Mesenchymal stem cell (in vitro differentiated cells and primary cell): ENCODE measurements around the gene GAS6.

Source experiments
- DNase-seq: peaks from one replicate; pipeline ENCODE4 v3.0.0-alpha.2; 2013
- H2AFZ ChIP-seq: one replicate; pipeline ENCODE4 v1.6.1; 2013; ENCODE audit warnings: low read depth, mild to moderate bottlenecking, control low read depth, inconsistent platforms, low read length, moderate library complexity
- H2AK5ac ChIP-seq: 2 replicates; pipeline ENCODE4 v1.6.1; 2013; ENCODE audit warnings: low read length, moderate library complexity, mild to moderate bottlenecking, inconsistent platforms; ENCODE audit not compliant: severe bottlenecking
- H2BK120ac ChIP-seq: one replicate; pipeline ENCODE4 v1.6.1; 2013; ENCODE audit warnings: low read depth, mild to moderate bottlenecking, inconsistent platforms, low read length, moderate library complexity
- H2BK12ac ChIP-seq, 2 experiments: one replicate each; pipeline ENCODE4 v1.6.1; 2013; ENCODE audit warnings: inconsistent platforms in 2 of 2, low read length in 2 of 2, mild to moderate bottlenecking in 2 of 2, moderate library complexity in 2 of 2, control low read depth in 1 of 2
- H2BK15ac ChIP-seq: one replicate; pipeline ENCODE4 v1.6.1; 2013; ENCODE audit warnings: mild to moderate bottlenecking, low read depth, inconsistent platforms; ENCODE audit not compliant: poor library complexity, severe bottlenecking
- H2BK5ac ChIP-seq: 2 replicates; pipeline ENCODE4 v1.6.1; 2013; ENCODE audit warnings: low read depth, mild to moderate bottlenecking, low read length, control low read depth, inconsistent platforms; ENCODE audit not compliant: poor library complexity, severe bottlenecking
- H3K14ac ChIP-seq, 2 experiments: one replicate each; pipeline ENCODE4 v1.6.1; 2013; ENCODE audit warnings: inconsistent platforms in 2 of 2, low read length in 2 of 2, control low read depth in 1 of 2, mild to moderate bottlenecking in 1 of 2, moderate library complexity in 1 of 2
- H3K18ac ChIP-seq, 2 experiments: one replicate each; pipeline ENCODE4 v1.6.1; 2013; ENCODE audit warnings: inconsistent platforms in 2 of 2, low read length in 2 of 2, control low read depth in 1 of 2, low read depth in 1 of 2, mild to moderate bottlenecking in 1 of 2
- H3K23ac ChIP-seq, 2 experiments: one replicate each; pipeline ENCODE4 v1.6.1; 2013; ENCODE audit warnings: inconsistent platforms in 2 of 2, low read length in 2 of 2, mild to moderate bottlenecking in 2 of 2, moderate library complexity in 2 of 2, control low read depth in 1 of 2
- H3K27ac ChIP-seq: 2 replicates; pipeline ENCODE4 v1.5.1; 2013; ENCODE audit warnings: mild to moderate bottlenecking, moderate library complexity, low read length, control low read depth, inconsistent platforms; ENCODE audit not compliant: poor library complexity, severe bottlenecking
- H3K27me3 ChIP-seq, 2 experiments: 2 replicates each; pipeline versions ENCODE4 v1.6.1 to v1.7.0; 2013; ENCODE audit warnings: low read length in 2 of 2, mild to moderate bottlenecking in 2 of 2, moderate library complexity in 2 of 2, control low read depth in 1 of 2, inconsistent platforms in 1 of 2; ENCODE audit not compliant: control insufficient read depth in 1 of 2, insufficient read depth in 1 of 2
- H3K36me3 ChIP-seq, 2 experiments: 2 replicates each; pipeline versions ENCODE4 v1.6.1 to v1.7.0; 2013; ENCODE audit warnings: low read length in 2 of 2, control low read depth in 1 of 2, inconsistent platforms in 1 of 2, low read depth in 1 of 2, mild to moderate bottlenecking in 1 of 2; ENCODE audit not compliant: insufficient read depth in 2 of 2, control insufficient read depth in 1 of 2
- H3K4ac ChIP-seq, 2 experiments: one replicate each; pipeline ENCODE4 v1.6.1; 2013; ENCODE audit warnings: inconsistent platforms in 2 of 2, low read length in 2 of 2, mild to moderate bottlenecking in 2 of 2, moderate library complexity in 2 of 2, control low read depth in 1 of 2, low read depth in 1 of 2
- H3K4me1 ChIP-seq: 2 replicates; pipeline ENCODE4 v1.6.1; 2013; ENCODE audit warnings: low read depth, low read length, control low read depth; ENCODE audit not compliant: control insufficient read depth, insufficient read depth
- H3K4me2 ChIP-seq: 2 replicates; pipeline ENCODE4 v1.6.1; 2013; ENCODE audit warnings: low read length, mild to moderate bottlenecking, inconsistent platforms; ENCODE audit not compliant: poor library complexity, severe bottlenecking
- H3K4me3 ChIP-seq, 2 experiments: 2 replicates each; pipeline versions ENCODE4 v1.5.1 to v1.7.0; 2013; ENCODE audit warnings: low read length in 2 of 2, mild to moderate bottlenecking in 2 of 2, control low read depth in 1 of 2, low read depth in 1 of 2; ENCODE audit not compliant: insufficient read depth in 1 of 2
- H3K79me1 ChIP-seq: replicated peaks from 2 replicates; pipeline ENCODE4 v1.6.1; 2013; ENCODE audit warnings: mild to moderate bottlenecking, control low read depth, low read length, inconsistent platforms; ENCODE audit not compliant: poor library complexity, severe bottlenecking
- H3K9ac ChIP-seq: 2 replicates; pipeline ENCODE4 v1.7.0; 2013; ENCODE audit warnings: mild to moderate bottlenecking, low read length, moderate library complexity
- H3K9me3 ChIP-seq: 2 replicates; pipeline ENCODE4 v1.7.0; 2013; ENCODE audit warnings: mild to moderate bottlenecking, low read length; ENCODE audit not compliant: control insufficient read depth
- H4K8ac ChIP-seq: one replicate; pipeline ENCODE4 v1.6.1; 2013; ENCODE audit warnings: inconsistent platforms, mild to moderate bottlenecking, low read length, moderate library complexity
- H4K91ac ChIP-seq: one replicate; pipeline ENCODE4 v1.6.1; 2013; ENCODE audit warnings: mild to moderate bottlenecking, low read length, inconsistent platforms
- WGBS: methylation state at CpG from one replicate; pipeline ENCODE4 v1.1.7; 2013; ENCODE audit warnings: mixed read lengths; 5-methylcytosine and 5-hydroxymethylcytosine counted together

Gene GAS6

DNA sequence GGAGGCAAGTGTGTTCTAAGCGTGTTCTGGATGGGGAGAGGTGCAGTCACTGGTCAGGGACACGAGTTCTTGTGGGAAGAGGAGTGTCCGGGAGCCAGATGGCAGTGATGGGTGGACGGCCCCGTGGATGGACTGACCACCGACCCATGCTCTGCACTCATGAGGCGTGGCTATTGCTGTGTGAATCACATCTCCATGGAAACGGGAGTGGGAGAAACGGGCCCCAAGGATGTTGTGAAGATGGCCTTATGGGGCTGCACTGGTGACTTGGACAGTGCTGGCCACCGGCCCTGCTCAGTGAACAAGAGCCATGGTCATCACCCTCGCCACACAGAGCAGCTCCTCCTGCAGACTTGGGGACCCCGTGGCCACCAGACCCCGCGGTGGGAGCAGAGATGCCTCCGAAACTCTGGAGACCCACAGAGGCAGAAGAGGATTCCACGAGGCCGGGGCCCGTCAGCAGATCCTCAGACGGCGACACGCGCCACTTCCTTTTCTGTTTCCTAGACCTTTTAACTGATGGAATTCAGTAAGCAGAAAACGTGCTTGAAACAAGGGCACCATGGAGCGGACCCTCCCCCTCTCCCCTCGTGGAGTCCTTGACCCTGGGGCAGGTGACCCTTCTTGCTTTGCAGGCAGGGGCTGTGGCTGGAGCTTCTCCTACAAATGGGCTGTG lies 47.5 kb downstream of the GAS6 start:
- no peak overlapping the region for H3K4me3 ChIP-seq
- no peak overlapping the region for H3K23ac ChIP-seq
- peaks cover 73% of the 10 kb centered on the region for H3K4me1 ChIP-seq
- peak overlapping the region; percentile 30 for H3K9ac ChIP-seq
- no peaks in the 10 kb centered on the region for H3K9me3 ChIP-seq
- H3K27ac ChIP-seq, result no peak overlapping the region
- no peak overlapping the region for H2BK120ac ChIP-seq
- peak overlapping the region in 1 of 2 experiments; percentile 61 for H3K18ac ChIP-seq
- no peak overlapping the region for H3K14ac ChIP-seq
- H3K36me3 ChIP-seq, result peaks cover 0 to 44% of the 10 kb centered on the region in 2 experiments
- DNase-seq, result peak; percentile 46
- 80% methylated on average over 25 of the region's 25 CpGs for WGBS
- no peak overlapping the region for H3K4me2 ChIP-seq
- peak overlapping the region; percentile 15 to 78 for H2BK12ac ChIP-seq
- H4K91ac ChIP-seq, result no peak overlapping the region
- no peak overlapping the region for H4K8ac ChIP-seq
- H2BK15ac ChIP-seq, result no peak overlapping the region
- no peak overlapping the region for H3K4ac ChIP-seq
- peaks cover 4% of the 10 kb centered on the region for H3K79me1 ChIP-seq
- no peaks in the 10 kb centered on the region for H3K27me3 ChIP-seq
- no peak overlapping the region for H2BK5ac ChIP-seq
- H2AK5ac ChIP-seq, result no peak overlapping the region
- no peak overlapping the region for H2AFZ ChIP-seq

DNA sequence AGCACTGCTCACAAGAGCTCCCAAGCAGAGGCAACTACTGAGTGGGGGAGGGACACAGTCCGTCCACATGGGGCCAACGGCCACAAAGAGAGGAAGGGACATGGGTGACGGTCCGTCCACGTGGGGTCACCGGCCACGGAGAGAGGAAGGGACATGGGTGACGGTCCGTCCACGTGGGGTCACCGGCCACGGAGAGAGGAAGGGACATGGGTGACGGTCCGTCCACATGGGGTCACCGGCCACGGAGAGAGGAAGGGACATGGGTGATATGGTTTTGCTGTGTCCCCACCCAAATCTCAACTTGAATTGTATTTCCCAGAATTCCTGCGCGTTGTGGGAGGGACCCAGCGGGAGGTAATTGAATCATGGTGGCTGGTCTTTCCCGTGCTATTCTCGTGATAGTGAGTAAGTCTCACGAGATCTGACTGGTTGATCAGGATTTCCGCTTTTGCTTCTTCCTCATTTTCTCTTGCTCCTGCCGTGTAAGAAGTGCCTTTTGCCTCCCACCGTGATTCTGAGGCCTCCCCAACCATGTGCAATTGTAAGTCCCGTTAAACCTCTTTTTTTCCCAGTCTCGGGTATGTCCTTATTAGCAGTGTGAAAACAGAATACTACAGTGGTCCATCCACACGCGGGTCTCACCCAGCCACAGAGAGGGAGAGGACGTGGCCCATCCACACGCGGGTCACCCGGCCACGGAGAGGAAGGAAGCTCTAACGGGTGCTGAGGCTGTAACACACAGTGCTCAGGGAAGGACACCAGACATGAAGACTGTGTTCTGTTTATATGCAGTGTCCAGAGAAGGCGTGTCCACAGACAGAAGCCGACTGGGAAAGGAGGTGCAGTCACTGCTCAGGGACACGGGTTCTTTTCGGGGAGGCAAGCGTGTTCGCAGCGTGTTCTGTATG lies 48.5 kb downstream of the GAS6 start:
- H3K14ac ChIP-seq, result peak overlapping the region in 1 of 2 experiments; percentile 44
- no peak overlapping the region for H4K91ac ChIP-seq
- no peak overlapping the region for H3K18ac ChIP-seq
- no peak overlapping the region for H2AFZ ChIP-seq
- whole genome bisulfite sequencing, result 93% methylated on average over 42 of the region's 42 CpGs
- no peak overlapping the region for H2BK5ac ChIP-seq
- no peak overlapping the region for H3K4ac ChIP-seq
- H2BK15ac ChIP-seq, result no peak overlapping the region
- peaks cover 66% of the 10 kb centered on the region for H3K4me1 ChIP-seq
- no peak overlapping the region for H3K23ac ChIP-seq
- H3K27ac ChIP-seq, result no peak overlapping the region
- no peak overlapping the region for H3K9ac ChIP-seq
- no peak overlapping the region for H2BK120ac ChIP-seq
- H3K79me1 ChIP-seq, result peaks cover 4% of the 10 kb centered on the region
- no peaks in the 10 kb centered on the region for H3K27me3 ChIP-seq
- H3K36me3 ChIP-seq, result peaks cover 0 to 41% of the 10 kb centered on the region in 2 experiments
- DNase-seq, result peak; percentile 11
- no peaks in the 10 kb centered on the region for H3K9me3 ChIP-seq
- H3K4me2 ChIP-seq, result no peak overlapping the region
- H2AK5ac ChIP-seq, result peak overlapping the region; percentile 43
- H4K8ac ChIP-seq, result no peak overlapping the region
- no peak overlapping the region for H3K4me3 ChIP-seq
- no peak overlapping the region for H2BK12ac ChIP-seq

DNA sequence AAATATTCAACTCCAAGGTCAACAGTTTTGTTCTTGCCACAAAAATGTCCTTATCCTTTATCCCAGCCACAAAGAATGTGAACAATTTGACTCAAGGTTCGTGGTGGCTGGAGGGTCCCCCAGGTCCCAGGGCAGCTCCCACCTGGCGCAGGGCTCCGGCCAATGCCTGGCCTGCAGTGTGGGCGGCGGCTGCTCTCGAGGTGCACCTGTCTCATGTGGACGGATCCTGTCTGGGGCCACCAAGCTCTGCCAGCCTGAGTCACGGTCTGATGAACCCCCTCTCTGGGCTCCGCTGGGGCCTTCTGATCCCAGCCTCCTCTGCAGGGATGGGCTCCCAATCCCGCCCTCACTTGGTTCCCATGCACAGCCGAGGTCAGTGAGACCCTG lies 49.4 kb downstream of the GAS6 start:
- Histone ChIP-seq H3K27ac (no peak overlapping the region), H2AK5ac (no peak overlapping the region), H3K36me3 (peaks cover 0 to 32% of the 10 kb centered on the region in 2 experiments), H3K14ac (no peak overlapping the region), H2BK15ac (no peak overlapping the region), H3K4ac (no peak overlapping the region), H2BK12ac (no peak overlapping the region), H3K4me1 (peaks cover 56% of the 10 kb centered on the region), H3K27me3 (no peaks in the 10 kb centered on the region), H4K91ac (no peak overlapping the region), H2AFZ (no peak overlapping the region), H3K23ac (no peak overlapping the region), H3K9me3 (no peaks in the 10 kb centered on the region), H4K8ac (peak overlapping the region; percentile 4), H2BK5ac (no peak overlapping the region), H3K4me3 (no peak overlapping the region), H3K79me1 (peaks cover 1% of the 10 kb centered on the region), H2BK120ac (no peak overlapping the region), H3K9ac (no peak overlapping the region), H3K18ac (no peak overlapping the region), H3K4me2 (no peak overlapping the region)
- peak; percentile 49 for DNase-seq
- WGBS, result 78% methylated on average over 9 of the region's 11 CpGs
